ENCODE results near the gene POU6F2. TPM values are rescaled to one million over a fixed set of nuclear protein-coding genes. Genes with fewer than 3 reads are reported as not detected.

The POU6F2 gene
- total RNA-seq, 1 donor from 2014 or later, result 0.78 TPM

GRCh38 chr7:39249635-39250152, 272.0 kb downstream of the POU6F2 start:
- no peaks in the 10 kb centered on the region for H3K4me1 ChIP-seq
- H3K9me3 ChIP-seq, result no peaks in the 10 kb centered on the region
- intact Hi-C loops (cut with DNase I), result no loop called here
- no peaks in the 10 kb centered on the region for H3K27me3 ChIP-seq
- no peak for ATAC-seq
- TF ChIP-seq CTCF (IDR thresholded peaks at IDR 0.05), result no peak
- no peak overlapping the region for H3K4me3 ChIP-seq
- H3K27ac ChIP-seq, result no peak overlapping the region
- no peaks in the 10 kb centered on the region for H3K36me3 ChIP-seq
- no peak for DNase-seq

- intact Hi-C loops (cut with DNase I), result no loop called here
- DNase-seq, result no peak
- Histone ChIP-seq H3K27ac (no peak overlapping the region), H3K27me3 (no peaks in the 10 kb centered on the region), H3K4me3 (no peak overlapping the region), H3K36me3 (no peaks in the 10 kb centered on the region), H3K4me1 (no peaks in the 10 kb centered on the region), H3K9me3 (no peaks in the 10 kb centered on the region)
- no peak for TF ChIP-seq CTCF (IDR thresholded peaks at IDR 0.05)
- ATAC-seq, result no peak
Observed at GRCh38 chr7:39252916-39253315, 275.2 kb downstream of the POU6F2 start.

- Histone ChIP-seq H3K4me1 (no peaks in the 10 kb centered on the region), H3K27ac (no peak overlapping the region), H3K9me3 (no peaks in the 10 kb centered on the region), H3K4me3 (no peak overlapping the region), H3K36me3 (no peaks in the 10 kb centered on the region), H3K27me3 (no peaks in the 10 kb centered on the region)
- DNase-seq (no peak), ATAC-seq (peak; percentile 39)
- no peak for TF ChIP-seq CTCF (IDR thresholded peaks at IDR 0.05)
- intact Hi-C loops (cut with DNase I), result no loop called here
Observed at GRCh38 chr7:39259391-39260003, 281.8 kb downstream of the POU6F2 start.

- Histone ChIP-seq H3K4me3 (no peak overlapping the region), H3K9me3 (no peaks in the 10 kb centered on the region), H3K36me3 (no peaks in the 10 kb centered on the region), H3K27ac (no peak overlapping the region), H3K27me3 (no peaks in the 10 kb centered on the region), H3K4me1 (no peaks in the 10 kb centered on the region)
- TF ChIP-seq CTCF (IDR thresholded peaks at IDR 0.05), result no peak
- intact Hi-C loops (cut with DNase I), result no loop called here
- ATAC-seq (peak; percentile 14), DNase-seq (no peak)
Observed at GRCh38 chr7:39260279-39260844, 282.7 kb downstream of the POU6F2 start.

GRCh38 chr7:39261771-39262170, 284.1 kb downstream of the POU6F2 start:
- TF ChIP-seq CTCF (IDR thresholded peaks at IDR 0.05), result no peak
- intact Hi-C loops (cut with DNase I), result no loop called here

More at GRCh38 chr7:39261771-39262170, 284.1 kb downstream of the POU6F2 start:
- H3K4me3 ChIP-seq, result no peak overlapping the region
- no peaks in the 10 kb centered on the region for H3K36me3 ChIP-seq
- DNase-seq (no peak), ATAC-seq (no peak)
- H3K9me3 ChIP-seq, result no peaks in the 10 kb centered on the region
- no peaks in the 10 kb centered on the region for H3K4me1 ChIP-seq
- H3K27me3 ChIP-seq, result no peaks in the 10 kb centered on the region
- no peak overlapping the region for H3K27ac ChIP-seq

Data from upper lobe of right lung (tissue), 1 donor.